Lung (tissue), 12 donors: ENCODE data around the gene TMEM170B. TPM values are rescaled to one million over a fixed set of nuclear protein-coding genes. Genes with fewer than 3 reads are reported as not detected.
A peak's percentile ranks its signal among the peaks of the same experiment; 100 is the strongest.

ENCODE experiments used
- ATAC-seq: fragments of 200-7000 bp; cut with Tn5 transposase; one replicate; pipeline ENCODE4 v1.9.1; 2020; ENCODE audit warnings: moderate number of reproducible peaks; ENCODE audit not compliant: insufficient read depth, low FRiP score
- DNase-seq, 3 donors: peaks; one replicate each; pipeline ENCODE4 v3.0.0-alpha.2; 2013 to 2017
- H3K27ac ChIP-seq, 2 donors: one replicate each; pipeline ENCODE4 v1.5.1; 2013; ENCODE audit warnings: mild to moderate bottlenecking in 2 of 2, moderate library complexity in 2 of 2, control low read depth in 1 of 2, inconsistent platforms in 1 of 2, low read depth in 1 of 2, low read length in 1 of 2
- H3K27me3 ChIP-seq, 3 donors: one replicate each; pipeline ENCODE4 v1.5.1; 2013; ENCODE audit warnings: low read length in 2 of 3; ENCODE audit not compliant: control insufficient read depth in 3 of 3, insufficient read depth in 3 of 3
- H3K36me3 ChIP-seq, 4 donors: one replicate each; pipeline ENCODE4 v1.5.1; 2013; ENCODE audit warnings: low read length in 4 of 4, mild to moderate bottlenecking in 1 of 4, moderate library complexity in 1 of 4; ENCODE audit not compliant: control insufficient read depth in 4 of 4, insufficient read depth in 4 of 4
- H3K4me1 ChIP-seq, 5 donors: one replicate each; pipeline ENCODE4 v1.5.1; 2013; ENCODE audit warnings: low read length in 5 of 5, mild to moderate bottlenecking in 2 of 5, moderate library complexity in 1 of 5; ENCODE audit not compliant: control insufficient read depth in 5 of 5, insufficient read depth in 5 of 5
- H3K4me3 ChIP-seq: one replicate; pipeline ENCODE4 v1.5.1; 2013; ENCODE audit warnings: mild to moderate bottlenecking, control low read depth, moderate library complexity
- H3K9ac ChIP-seq, 2 donors: one replicate each; pipeline ENCODE4 v1.5.1; 2013; ENCODE audit warnings: low read length in 2 of 2, control low read depth in 1 of 2; ENCODE audit not compliant: insufficient read depth in 1 of 2
- H3K9me3 ChIP-seq, 4 donors: one replicate each; pipeline ENCODE4 v1.5.1; 2013; ENCODE audit warnings: low read length in 3 of 4, mild to moderate bottlenecking in 1 of 4, moderate library complexity in 1 of 4; ENCODE audit not compliant: control insufficient read depth in 4 of 4, insufficient read depth in 3 of 4
- CTCF ChIP-seq: IDR thresholded peaks from 2 replicates; pipeline ENCODE4 v1.5.1; 2012; ENCODE audit warnings: mild to moderate bottlenecking; ENCODE audit errors: control extremely low read depth, extremely low read depth
- WGBS, 2 donors: extraction: QIAGEN DNeasy Blood & Tissue Kit; methylation state at CpG; one replicate each; pipeline ENCODE4 v1.1.7; 2013; 5-methylcytosine and 5-hydroxymethylcytosine counted together
- polyA plus RNA-seq, 2 donors: library from polyadenylated mRNA; stranded (reverse); fragments of 200-250 nt; gene quantifications; one replicate each; pipeline ENCODE4 v1.2.1, GENCODE V29; 2013
- total RNA-seq, 2 donors: library from RNA; depleted of rRNA in 1 of 2; stranded (reverse); fragments of >200 nt in 1 of 2; gene quantifications; one replicate each; pipeline ENCODE4 v1.2.1, GENCODE V29; 2014 to 2021
- donor health status: control.
- donor health status: control.
- donor health status: Bipolar disorder and iron deficiency.
- donor health status: healthy.
- donor health status: DM: yes; HTN: yes; CAD: no.

Gene TMEM170B
- total and polyA plus RNA-seq, 4 donors: 2.2 to 9.2 (median 4.6) TPM

DNA sequence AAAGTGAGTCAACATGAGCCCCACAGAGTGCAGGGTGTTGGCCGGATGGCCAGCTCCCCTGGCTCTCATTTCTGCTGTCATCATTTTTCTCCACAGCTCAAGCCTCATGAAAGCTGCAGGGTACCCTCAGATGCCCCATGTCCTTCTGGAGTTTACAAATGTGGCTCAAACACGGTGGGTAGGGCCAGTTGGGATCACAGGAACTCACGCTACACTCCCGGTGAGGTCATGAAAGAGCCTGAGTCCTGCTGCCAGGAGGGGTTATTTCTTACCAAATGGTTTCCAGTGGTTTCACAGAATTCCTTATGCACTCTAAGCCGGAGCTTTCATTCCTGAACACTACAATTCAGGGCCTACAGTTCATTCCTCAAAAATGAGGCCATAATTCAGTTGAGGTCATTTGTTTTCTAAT is 78.7 kb downstream of the TMEM170B start:
- Histone ChIP-seq H3K9me3 (peaks cover 0 to under 1% (median 0%) of the 10 kb centered on the region in 4 donors), H3K27me3 (no peaks in the 10 kb centered on the region), H3K27ac (peak overlapping the region in 1 of 2 donors; percentile 9), H3K9ac (no peak overlapping the region), H3K36me3 (no peaks in the 10 kb centered on the region), H3K4me1 (peaks cover 0 to 3% (median 0%) of the 10 kb centered on the region in 5 donors), H3K4me3 (no peak overlapping the region)
- ATAC-seq: no peak
- WGBS, 2 donors: 69 to 77% methylated on average over 5 of the region's 5 CpGs
- DNase-seq: peak in 1 of 3 donors; percentile 34
- no peak for TF ChIP-seq CTCF

- ATAC-seq: no peak
- no peak for TF ChIP-seq CTCF
- no peak overlapping the region for H3K9ac ChIP-seq
- H3K4me3 ChIP-seq: no peak overlapping the region
- no peak for DNase-seq
- peaks cover 0 to 11% (median 0%) of the 10 kb centered on the region in 5 donors for H3K4me1 ChIP-seq
- H3K9me3 ChIP-seq: peaks cover 0 to 1% (median 0%) of the 10 kb centered on the region in 4 donors
- WGBS, 2 donors: 54 to 81% methylated on average over 4 of the region's 4 CpGs
- H3K27ac ChIP-seq: no peak overlapping the region
- no peaks in the 10 kb centered on the region for H3K27me3 ChIP-seq
- H3K36me3 ChIP-seq: no peaks in the 10 kb centered on the region
Observed at GRCh38 chr6:11618533-11618932, 81.0 kb downstream of the TMEM170B start.

- ATAC-seq (no peak), DNase-seq (peak; percentile 29 to 67 (median 53))
- Histone ChIP-seq H3K9me3 (peaks cover 0 to 1% (median 0%) of the 10 kb centered on the region in 4 donors), H3K36me3 (no peaks in the 10 kb centered on the region), H3K27ac (no peak overlapping the region), H3K9ac (no peak overlapping the region), H3K4me3 (no peak overlapping the region), H3K4me1 (peaks cover 0 to 11% (median 0%) of the 10 kb centered on the region in 5 donors), H3K27me3 (no peaks in the 10 kb centered on the region)
- WGBS, 2 donors: 75 to 83% methylated on average over 5 of the region's 5 CpGs
- no peak for TF ChIP-seq CTCF
Observed at GRCh38 chr6:11621119-11621518, 83.6 kb downstream of the TMEM170B start.

GRCh38 chr6:11622156-11622555 is 84.6 kb downstream of the TMEM170B start:
- Histone ChIP-seq H3K9ac (no peak overlapping the region), H3K27ac (no peak overlapping the region), H3K36me3 (no peaks in the 10 kb centered on the region), H3K27me3 (no peaks in the 10 kb centered on the region), H3K4me3 (no peak overlapping the region), H3K4me1 (peaks cover 0 to 8% (median 0%) of the 10 kb centered on the region in 5 donors), H3K9me3 (peaks cover 0 to 1% (median 0%) of the 10 kb centered on the region in 4 donors)
- peak; percentile 51 to 80 (median 77) for DNase-seq
- no peak for ATAC-seq
- TF ChIP-seq CTCF: no peak
- 86 to 88% methylated on average over 4 of the region's 4 CpGs for WGBS, 2 donors
